ENCODE data around the gene PEX5L.
A peak's percentile ranks its signal among the peaks of the same experiment; 100 is the strongest.

PEX5L gene

GRCh38 chr3:179772297-179772696, 264.4 kb downstream of the PEX5L start:
- DNase-seq (ENCODE audit: low spot score): no peak

- DNase-seq (ENCODE audit: low spot score): no peak
These were observed 264.9 kb downstream of the PEX5L start for GRCh38 chr3:179771797-179772196.

GRCh38 chr3:179769411-179770247, 267.1 kb downstream of the PEX5L start:
- DNase-seq (ENCODE audit: low spot score): no peak

GRCh38 chr3:179768080-179768479, 268.7 kb downstream of the PEX5L start:
- DNase-seq (ENCODE audit: low spot score): no peak

GRCh38 chr3:179766416-179767133, 270.2 kb downstream of the PEX5L start:
- DNase-seq (ENCODE audit: low spot score): no peak

- DNase-seq (ENCODE audit: low spot score): no peak
These were observed 271.3 kb downstream of the PEX5L start for GRCh38 chr3:179765396-179765795.

GRCh38 chr3:179760944-179761343, 275.8 kb downstream of the PEX5L start:
- no peak for DNase-seq (ENCODE audit: low spot score)

- DNase-seq (ENCODE audit: low spot score): peak; percentile 17
These were observed 285.9 kb downstream of the PEX5L start for GRCh38 chr3:179750720-179751328.

GRCh38 chr3:179745716-179746115, 291.0 kb downstream of the PEX5L start:
- no peak for DNase-seq (ENCODE audit: low spot score)

GRCh38 chr3:179745079-179745478, 291.7 kb downstream of the PEX5L start:
- no peak for DNase-seq (ENCODE audit: low spot score)
